ENCODE measurements around the gene EPB41L2.
A peak's percentile ranks its signal among the peaks of the same experiment; 100 is the strongest.
"Not testable (repeated sequence)": the region's sequence is repeated elsewhere in the genome, so short reads cannot be mapped to it uniquely, and the experiment has no call there.

EPB41L2 gene

GRCh38 chr6:130814506-130814905, 248.5 kb downstream of the EPB41L2 start:
- no peak overlapping the region for H3K27ac ChIP-seq
- DNase-seq, result no peak
- H3K36me3 ChIP-seq (replicated peaks), result no peaks in the 10 kb centered on the region
- H3K4me3 ChIP-seq (ENCODE audit: low read depth, low read length), result no peak overlapping the region
- no peak for TF ChIP-seq CTCF (IDR thresholded peaks at IDR 0.05; ENCODE audit: low read depth, low read length, missing control alignments)
- no peaks in the 10 kb centered on the region for H3K27me3 ChIP-seq (replicated peaks)
- in situ Hi-C loops (cut with HindIII; ENCODE audit: low pct_ligation_motif_present, low sequenced_read_pairs), result no loop called here

GRCh38 chr6:130811932-130812331, 251.1 kb downstream of the EPB41L2 start:
- H3K4me3 ChIP-seq (ENCODE audit: low read depth, low read length), result no peak overlapping the region
- H3K36me3 ChIP-seq (replicated peaks), result no peaks in the 10 kb centered on the region
- no peak overlapping the region for H3K27ac ChIP-seq
- no peak for TF ChIP-seq CTCF (IDR thresholded peaks at IDR 0.05; ENCODE audit: low read depth, low read length, missing control alignments)
- H3K27me3 ChIP-seq (replicated peaks), result no peaks in the 10 kb centered on the region
- DNase-seq, result peak; percentile 11
- in situ Hi-C loops (cut with HindIII; ENCODE audit: low pct_ligation_motif_present, low sequenced_read_pairs), result no loop called here

GRCh38 chr6:130810307-130811030, 252.6 kb downstream of the EPB41L2 start:
- no peaks in the 10 kb centered on the region for H3K27me3 ChIP-seq (replicated peaks)
- in situ Hi-C loops (cut with HindIII; ENCODE audit: low pct_ligation_motif_present, low sequenced_read_pairs), result no loop called here

GRCh38 chr6:130801368-130801767, 261.7 kb downstream of the EPB41L2 start:
- H3K4me3 ChIP-seq (ENCODE audit: low read depth, low read length); H3K36me3 ChIP-seq (replicated peaks); in situ Hi-C loops (cut with HindIII; ENCODE audit: low pct_ligation_motif_present, low sequenced_read_pairs); H3K27ac ChIP-seq; DNase-seq; H3K27me3 ChIP-seq (replicated peaks): not testable (repeated sequence)

More at GRCh38 chr6:130810307-130811030, 252.6 kb downstream of the EPB41L2 start:
- no peaks in the 10 kb centered on the region for H3K36me3 ChIP-seq (replicated peaks)
- no peak for DNase-seq
- H3K4me3 ChIP-seq (ENCODE audit: low read depth, low read length), result no peak overlapping the region
- no peak overlapping the region for H3K27ac ChIP-seq
- TF ChIP-seq CTCF (IDR thresholded peaks at IDR 0.05; ENCODE audit: low read depth, low read length, missing control alignments), result no peak

- Histone ChIP-seq H3K27ac (no peak overlapping the region), H3K36me3 (replicated peaks) (no peaks in the 10 kb centered on the region), H3K27me3 (replicated peaks) (no peaks in the 10 kb centered on the region), H3K4me3 (ENCODE audit: low read depth, low read length) (no peak overlapping the region)
- in situ Hi-C loops (cut with HindIII; ENCODE audit: low pct_ligation_motif_present, low sequenced_read_pairs), result no loop called here
- TF ChIP-seq CTCF (IDR thresholded peaks at IDR 0.05; ENCODE audit: low read depth, low read length, missing control alignments), result no peak
- DNase-seq, result peak; percentile 31
These were observed 266.0 kb downstream of the EPB41L2 start for GRCh38 chr6:130797061-130797460.

- Histone ChIP-seq H3K4me3 (ENCODE audit: low read depth, low read length) (no peak overlapping the region), H3K27ac (no peak overlapping the region), H3K27me3 (replicated peaks) (no peaks in the 10 kb centered on the region), H3K36me3 (replicated peaks) (no peaks in the 10 kb centered on the region)
- no peak for TF ChIP-seq CTCF (IDR thresholded peaks at IDR 0.05; ENCODE audit: low read depth, low read length, missing control alignments)
- in situ Hi-C loops (cut with HindIII; ENCODE audit: low pct_ligation_motif_present, low sequenced_read_pairs), result no loop called here
- DNase-seq, result peak; percentile 85
These were observed 266.6 kb downstream of the EPB41L2 start for GRCh38 chr6:130796313-130796905.

Data from brain microvascular endothelial cell (primary cell).